HEK293 (cell line): Measurements from ENCODE around the gene NAA80.

Experiments used
- CTCF ChIA-PET: fragments of 350-600 bp; formaldehyde crosslinking; extraction: SDS; loops from one replicate; lab custom pipeline; 2021; ENCODE audit warnings: antibody characterized with exemption; lab: Yijun Ruan, JAX
- POLR2A ChIA-PET: fragments of 300-600 bp; formaldehyde crosslinking; extraction: SDS; loops from one replicate; lab custom pipeline; 2020; ENCODE audit warnings: antibody characterized with exemption, inconsistent platforms; lab: Yijun Ruan, JAX
- H3K27ac ChIP-seq: fragments of 200-500 bp; sonication (Bioruptor generic); 2 replicates; pipeline ENCODE4 v1.5.1; 2014; ENCODE audit warnings: low read depth, low read length, control low read depth, inconsistent platforms; ENCODE audit errors: extremely low read depth
- H3K36me3 ChIP-seq, 2 experiments: fragments of 200-500 bp in 1 of 2; sonication (Bioruptor generic) in 1 of 2; 1 replicate in 1 of 2; 2 replicates in 1 of 2; pipeline ENCODE4 v1.5.1; 2014 to 2017; ENCODE audit warnings: inconsistent platforms in 2 of 2, low read length in 2 of 2; ENCODE audit not compliant: control insufficient read depth in 2 of 2, insufficient read depth in 1 of 2
- H3K4me1 ChIP-seq: fragments of 200-500 bp; sonication (Bioruptor generic); 2 replicates; pipeline ENCODE4 v1.5.1; 2014; ENCODE audit warnings: mild to moderate bottlenecking, low read length, inconsistent platforms; ENCODE audit not compliant: control insufficient read depth, insufficient read depth
- H3K4me3 ChIP-seq: 2 replicates; pipeline ENCODE4 v1.5.1; 2011; ENCODE audit warnings: low read depth, mild to moderate bottlenecking, control low read depth, low read length, moderate library complexity
- H3K9me3 ChIP-seq: fragments of 200-500 bp; sonication (Bioruptor generic); 2 replicates; pipeline ENCODE4 v1.5.1; 2014; ENCODE audit warnings: low read depth, low read length, inconsistent platforms; ENCODE audit not compliant: control insufficient read depth, insufficient read depth
- HOXD13 ChIP-seq: sonication (generic); formaldehyde crosslinking; IDR thresholded peaks from 2 replicates; pipeline ENCODE4 v1.8.0; 2022; ENCODE audit warnings: missing genetic modification reagents, borderline replicate concordance
- IKZF3 ChIP-seq: fragments of 450-650 bp; IDR thresholded peaks from 2 replicates; pipeline ENCODE4 v1.5.0; 2018; ENCODE audit warnings: missing biosample characterization, mild to moderate bottlenecking, missing genetic modification characterization, moderate library complexity
- RBAK ChIP-seq: fragments of 450-650 bp; formaldehyde crosslinking; IDR thresholded peaks from 2 replicates; pipeline ENCODE4 v1.5.1; 2016; ENCODE audit warnings: missing biosample characterization, missing genetic modification characterization
- ZNF112 ChIP-seq: fragments of 450-650 bp; formaldehyde crosslinking; IDR thresholded peaks from 2 replicates; pipeline ENCODE4 v1.5.0; 2017; ENCODE audit warnings: missing biosample characterization, missing genetic modification characterization
- ZNF211 ChIP-seq: fragments of 450-650 bp; formaldehyde crosslinking; IDR thresholded peaks from 2 replicates; pipeline ENCODE4 v1.5.1; 2016; ENCODE audit warnings: low read depth, missing biosample characterization, missing genetic modification characterization
- ZNF354C ChIP-seq: fragments of 450-650 bp; formaldehyde crosslinking; IDR thresholded peaks from 2 replicates; pipeline ENCODE4 v1.5.1; 2016; ENCODE audit warnings: missing biosample characterization, missing genetic modification characterization, low read depth, borderline replicate concordance
- ZNF488 ChIP-seq: fragments of 450-650 bp; formaldehyde crosslinking; IDR thresholded peaks from 2 replicates; pipeline ENCODE4 v1.5.1; 2016; ENCODE audit warnings: missing biosample characterization, missing genetic modification characterization
- ZNF530 ChIP-seq: fragments of 450-650 bp; formaldehyde crosslinking; IDR thresholded peaks from 2 replicates; pipeline ENCODE4 v1.5.1; 2016; ENCODE audit warnings: low read depth, missing biosample characterization, missing genetic modification characterization
- ZNF544 ChIP-seq: fragments of 450-650 bp; formaldehyde crosslinking; IDR thresholded peaks from 2 replicates; pipeline ENCODE4 v1.5.0; 2017; ENCODE audit warnings: missing biosample characterization, missing genetic modification characterization
- ZNF626 ChIP-seq: fragments of 450-650 bp; sonication (Bioruptor Pico); formaldehyde crosslinking; IDR thresholded peaks from 2 replicates; pipeline ENCODE4 v1.5.1; 2018; ENCODE audit warnings: missing biosample characterization, missing genetic modification characterization, inconsistent platforms
- ZSCAN30 ChIP-seq: fragments of 450-650 bp; IDR thresholded peaks from 2 replicates; pipeline ENCODE4 v1.5.1; 2018; ENCODE audit warnings: missing biosample characterization, mild to moderate bottlenecking, missing genetic modification characterization, moderate library complexity
- TF ChIP-seq, protein P1 (sequence below): fragments of 450-650 bp; formaldehyde crosslinking; IDR thresholded peaks from 2 replicates; pipeline ENCODE4 v1.5.1; 2016; ENCODE audit warnings: missing biosample characterization, missing genetic modification characterization
- TF ChIP-seq, protein P2 (sequence below): fragments of 450-650 bp; formaldehyde crosslinking; IDR thresholded peaks from 2 replicates; pipeline ENCODE4 v1.5.1; 2016; ENCODE audit warnings: missing biosample characterization, missing genetic modification characterization
- TF ChIP-seq, protein P3 (sequence below): fragments of 450-650 bp; formaldehyde crosslinking; IDR thresholded peaks from 2 replicates; pipeline ENCODE4 v1.5.1; 2016; ENCODE audit warnings: missing biosample characterization, missing genetic modification characterization, borderline replicate concordance
- TF ChIP-seq, protein P4 (sequence below): fragments of 450-650 bp; formaldehyde crosslinking; IDR thresholded peaks from 2 replicates; pipeline ENCODE4 v1.5.1; 2016; ENCODE audit warnings: missing biosample characterization, missing genetic modification characterization
- TF ChIP-seq, protein P5 (sequence below): fragments of 450-650 bp; formaldehyde crosslinking; conservative IDR thresholded peaks from 2 replicates; pipeline ENCODE4 v1.5.1; 2016; ENCODE audit warnings: low read depth, missing biosample characterization, missing genetic modification characterization
- TF ChIP-seq, protein P6 (sequence below): fragments of 450-650 bp; formaldehyde crosslinking; IDR thresholded peaks from 2 replicates; pipeline ENCODE4 v1.5.1; 2017; ENCODE audit warnings: missing biosample characterization, missing genetic modification characterization
- TF ChIP-seq, protein P7 (sequence below): fragments of 450-650 bp; formaldehyde crosslinking; IDR thresholded peaks from 2 replicates; pipeline ENCODE4 v1.5.1; 2017; ENCODE audit warnings: missing biosample characterization, mild to moderate bottlenecking, missing genetic modification characterization, moderate library complexity

NAA80 gene

DNA sequence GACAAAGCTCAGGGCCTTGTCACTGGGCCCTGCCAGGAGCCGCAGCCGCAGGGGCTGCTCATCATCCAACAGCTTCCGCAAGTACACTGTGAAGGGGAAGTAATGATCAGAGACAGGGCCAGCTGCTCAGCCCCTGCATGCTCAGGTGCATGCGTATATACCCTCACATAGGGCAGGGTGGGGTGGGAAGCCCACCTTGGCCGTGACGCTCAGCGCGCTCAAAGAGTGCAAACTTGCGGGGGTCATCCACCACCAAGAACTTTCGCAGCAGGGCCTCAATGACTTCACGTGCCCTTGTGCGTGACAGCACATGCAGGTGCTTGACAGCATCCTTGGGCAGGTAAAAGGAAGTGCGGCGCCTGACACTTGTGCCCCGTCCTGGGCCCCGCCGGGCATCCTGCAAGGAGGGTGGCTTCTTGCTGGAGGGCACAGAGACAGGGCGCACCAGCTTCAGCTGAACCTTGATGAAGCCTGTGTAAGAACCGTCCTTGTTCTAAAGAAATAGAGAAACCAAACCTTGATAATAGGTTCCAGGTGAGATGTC, 32.2 kb upstream of the NAA80 start (continued):
- TF ChIP-seq, protein P1, sequence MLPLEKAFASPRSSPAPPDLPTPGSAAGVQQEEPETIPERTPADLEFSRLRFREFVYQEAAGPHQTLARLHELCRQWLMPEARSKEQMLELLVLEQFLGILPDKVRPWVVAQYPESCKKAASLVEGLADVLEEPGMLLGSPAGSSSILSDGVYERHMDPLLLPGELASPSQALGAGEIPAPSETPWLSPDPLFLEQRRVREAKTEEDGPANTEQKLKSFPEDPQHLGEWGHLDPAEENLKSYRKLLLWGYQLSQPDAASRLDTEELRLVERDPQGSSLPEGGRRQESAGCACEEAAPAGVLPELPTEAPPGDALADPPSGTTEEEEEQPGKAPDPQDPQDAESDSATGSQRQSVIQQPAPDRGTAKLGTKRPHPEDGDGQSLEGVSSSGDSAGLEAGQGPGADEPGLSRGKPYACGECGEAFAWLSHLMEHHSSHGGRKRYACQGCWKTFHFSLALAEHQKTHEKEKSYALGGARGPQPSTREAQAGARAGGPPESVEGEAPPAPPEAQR (tag by site-specific recombination) = no peak
- TF ChIP-seq ZNF211 (tag by site-specific recombination) = no peak
- TF ChIP-seq IKZF3 (tag by site-specific recombination) = no peak
- TF ChIP-seq, protein P2, sequence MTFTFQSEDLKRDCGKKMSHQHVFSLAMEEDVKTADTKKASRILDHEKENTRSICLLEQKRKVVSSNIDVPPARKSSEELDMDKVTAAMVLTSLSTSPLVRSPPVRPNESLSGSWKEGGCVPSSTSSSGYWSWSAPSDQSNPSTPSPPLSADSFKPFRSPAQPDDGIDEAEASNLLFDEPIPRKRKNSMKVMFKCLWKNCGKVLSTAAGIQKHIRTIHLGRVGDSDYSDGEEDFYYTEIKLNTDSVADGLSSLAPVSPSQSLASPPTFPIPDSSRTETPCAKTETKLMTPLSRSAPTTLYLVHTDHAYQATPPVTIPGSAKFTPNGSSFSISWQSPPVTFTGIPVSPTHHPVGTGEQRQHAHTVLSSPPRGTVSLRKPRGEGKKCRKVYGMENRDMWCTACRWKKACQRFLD (tag by site-specific recombination) = no peak
- TF ChIP-seq, protein P3, sequence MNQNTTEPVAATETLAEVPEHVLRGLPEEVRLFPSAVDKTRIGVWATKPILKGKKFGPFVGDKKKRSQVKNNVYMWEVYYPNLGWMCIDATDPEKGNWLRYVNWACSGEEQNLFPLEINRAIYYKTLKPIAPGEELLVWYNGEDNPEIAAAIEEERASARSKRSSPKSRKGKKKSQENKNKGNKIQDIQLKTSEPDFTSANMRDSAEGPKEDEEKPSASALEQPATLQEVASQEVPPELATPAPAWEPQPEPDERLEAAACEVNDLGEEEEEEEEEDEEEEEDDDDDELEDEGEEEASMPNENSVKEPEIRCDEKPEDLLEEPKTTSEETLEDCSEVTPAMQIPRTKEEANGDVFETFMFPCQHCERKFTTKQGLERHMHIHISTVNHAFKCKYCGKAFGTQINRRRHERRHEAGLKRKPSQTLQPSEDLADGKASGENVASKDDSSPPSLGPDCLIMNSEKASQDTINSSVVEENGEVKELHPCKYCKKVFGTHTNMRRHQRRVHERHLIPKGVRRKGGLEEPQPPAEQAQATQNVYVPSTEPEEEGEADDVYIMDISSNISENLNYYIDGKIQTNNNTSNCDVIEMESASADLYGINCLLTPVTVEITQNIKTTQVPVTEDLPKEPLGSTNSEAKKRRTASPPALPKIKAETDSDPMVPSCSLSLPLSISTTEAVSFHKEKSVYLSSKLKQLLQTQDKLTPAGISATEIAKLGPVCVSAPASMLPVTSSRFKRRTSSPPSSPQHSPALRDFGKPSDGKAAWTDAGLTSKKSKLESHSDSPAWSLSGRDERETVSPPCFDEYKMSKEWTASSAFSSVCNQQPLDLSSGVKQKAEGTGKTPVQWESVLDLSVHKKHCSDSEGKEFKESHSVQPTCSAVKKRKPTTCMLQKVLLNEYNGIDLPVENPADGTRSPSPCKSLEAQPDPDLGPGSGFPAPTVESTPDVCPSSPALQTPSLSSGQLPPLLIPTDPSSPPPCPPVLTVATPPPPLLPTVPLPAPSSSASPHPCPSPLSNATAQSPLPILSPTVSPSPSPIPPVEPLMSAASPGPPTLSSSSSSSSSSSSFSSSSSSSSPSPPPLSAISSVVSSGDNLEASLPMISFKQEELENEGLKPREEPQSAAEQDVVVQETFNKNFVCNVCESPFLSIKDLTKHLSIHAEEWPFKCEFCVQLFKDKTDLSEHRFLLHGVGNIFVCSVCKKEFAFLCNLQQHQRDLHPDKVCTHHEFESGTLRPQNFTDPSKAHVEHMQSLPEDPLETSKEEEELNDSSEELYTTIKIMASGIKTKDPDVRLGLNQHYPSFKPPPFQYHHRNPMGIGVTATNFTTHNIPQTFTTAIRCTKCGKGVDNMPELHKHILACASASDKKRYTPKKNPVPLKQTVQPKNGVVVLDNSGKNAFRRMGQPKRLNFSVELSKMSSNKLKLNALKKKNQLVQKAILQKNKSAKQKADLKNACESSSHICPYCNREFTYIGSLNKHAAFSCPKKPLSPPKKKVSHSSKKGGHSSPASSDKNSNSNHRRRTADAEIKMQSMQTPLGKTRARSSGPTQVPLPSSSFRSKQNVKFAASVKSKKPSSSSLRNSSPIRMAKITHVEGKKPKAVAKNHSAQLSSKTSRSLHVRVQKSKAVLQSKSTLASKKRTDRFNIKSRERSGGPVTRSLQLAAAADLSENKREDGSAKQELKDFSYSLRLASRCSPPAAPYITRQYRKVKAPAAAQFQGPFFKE (tag by site-specific recombination) = no peak
- TF ChIP-seq, protein P4, sequence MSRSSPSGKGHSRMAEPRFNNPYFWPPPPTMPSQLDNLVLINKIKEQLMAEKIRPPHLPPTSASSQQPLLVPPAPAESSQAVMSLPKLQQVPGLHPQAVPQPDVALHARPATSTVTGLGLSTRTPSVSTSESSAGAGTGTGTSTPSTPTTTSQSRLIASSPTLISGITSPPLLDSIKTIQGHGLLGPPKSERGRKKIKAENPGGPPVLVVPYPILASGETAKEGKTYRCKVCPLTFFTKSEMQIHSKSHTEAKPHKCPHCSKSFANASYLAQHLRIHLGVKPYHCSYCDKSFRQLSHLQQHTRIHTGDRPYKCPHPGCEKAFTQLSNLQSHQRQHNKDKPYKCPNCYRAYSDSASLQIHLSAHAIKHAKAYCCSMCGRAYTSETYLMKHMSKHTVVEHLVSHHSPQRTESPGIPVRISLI = no peak
- TF ChIP-seq, protein P5, sequence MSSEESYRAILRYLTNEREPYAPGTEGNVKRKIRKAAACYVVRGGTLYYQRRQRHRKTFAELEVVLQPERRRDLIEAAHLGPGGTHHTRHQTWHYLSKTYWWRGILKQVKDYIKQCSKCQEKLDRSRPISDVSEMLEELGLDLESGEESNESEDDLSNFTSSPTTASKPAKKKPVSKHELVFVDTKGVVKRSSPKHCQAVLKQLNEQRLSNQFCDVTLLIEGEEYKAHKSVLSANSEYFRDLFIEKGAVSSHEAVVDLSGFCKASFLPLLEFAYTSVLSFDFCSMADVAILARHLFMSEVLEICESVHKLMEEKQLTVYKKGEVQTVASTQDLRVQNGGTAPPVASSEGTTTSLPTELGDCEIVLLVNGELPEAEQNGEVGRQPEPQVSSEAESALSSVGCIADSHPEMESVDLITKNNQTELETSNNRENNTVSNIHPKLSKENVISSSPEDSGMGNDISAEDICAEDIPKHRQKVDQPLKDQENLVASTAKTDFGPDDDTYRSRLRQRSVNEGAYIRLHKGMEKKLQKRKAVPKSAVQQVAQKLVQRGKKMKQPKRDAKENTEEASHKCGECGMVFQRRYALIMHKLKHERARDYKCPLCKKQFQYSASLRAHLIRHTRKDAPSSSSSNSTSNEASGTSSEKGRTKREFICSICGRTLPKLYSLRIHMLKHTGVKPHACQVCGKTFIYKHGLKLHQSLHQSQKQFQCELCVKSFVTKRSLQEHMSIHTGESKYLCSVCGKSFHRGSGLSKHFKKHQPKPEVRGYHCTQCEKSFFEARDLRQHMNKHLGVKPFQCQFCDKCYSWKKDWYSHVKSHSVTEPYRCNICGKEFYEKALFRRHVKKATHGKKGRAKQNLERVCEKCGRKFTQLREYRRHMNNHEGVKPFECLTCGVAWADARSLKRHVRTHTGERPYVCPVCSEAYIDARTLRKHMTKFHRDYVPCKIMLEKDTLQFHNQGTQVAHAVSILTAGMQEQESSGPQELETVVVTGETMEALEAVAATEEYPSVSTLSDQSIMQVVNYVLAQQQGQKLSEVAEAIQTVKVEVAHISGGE = no peak
- no peak for TF ChIP-seq ZNF626 (tag by site-specific recombination)
- no peak for TF ChIP-seq RBAK
- TF ChIP-seq ZSCAN30 (tag by site-specific recombination) = no peak

DNA sequence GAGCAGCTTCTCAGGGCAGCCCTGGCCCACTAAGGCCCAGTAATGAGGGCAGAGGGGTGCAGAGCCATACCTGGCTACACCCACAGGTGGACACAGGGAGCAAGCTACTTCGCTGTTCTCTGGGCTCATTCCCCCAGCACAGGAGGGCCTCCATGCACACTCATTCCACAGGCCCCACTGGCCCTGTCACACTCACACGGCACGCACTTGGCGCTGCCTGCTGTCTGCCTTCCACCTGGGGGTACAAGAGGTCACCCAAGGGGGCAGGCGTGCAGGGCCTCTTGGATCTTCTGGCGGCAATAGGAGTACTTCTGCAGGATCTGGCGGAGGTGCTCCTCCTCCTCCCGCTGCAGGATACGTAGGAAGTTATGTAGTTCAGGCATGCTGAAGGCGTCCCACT, 31.1 kb upstream of the NAA80 start:
- POLR2A ChIA-PET = no interaction called here
- no peaks in the 10 kb centered on the region for H3K4me1 ChIP-seq
- CTCF ChIA-PET = no interaction called here
- no peak overlapping the region for H3K27ac ChIP-seq
- H3K9me3 ChIP-seq = no peaks in the 10 kb centered on the region
- H3K36me3 ChIP-seq = peaks cover 6 to 66% of the 10 kb centered on the region in 2 experiments
- H3K4me3 ChIP-seq = no peak overlapping the region
- TF ChIP-seq ZNF530 (tag by site-specific recombination) (no peak), HOXD13 (CRISPR knock-in tag) (no peak), RBAK (no peak), ZNF544 (no peak), ZNF112 (no peak), ZNF488 (tag by site-specific recombination) (no peak), ZNF354C (no peak)
- TF ChIP-seq, protein P6, sequence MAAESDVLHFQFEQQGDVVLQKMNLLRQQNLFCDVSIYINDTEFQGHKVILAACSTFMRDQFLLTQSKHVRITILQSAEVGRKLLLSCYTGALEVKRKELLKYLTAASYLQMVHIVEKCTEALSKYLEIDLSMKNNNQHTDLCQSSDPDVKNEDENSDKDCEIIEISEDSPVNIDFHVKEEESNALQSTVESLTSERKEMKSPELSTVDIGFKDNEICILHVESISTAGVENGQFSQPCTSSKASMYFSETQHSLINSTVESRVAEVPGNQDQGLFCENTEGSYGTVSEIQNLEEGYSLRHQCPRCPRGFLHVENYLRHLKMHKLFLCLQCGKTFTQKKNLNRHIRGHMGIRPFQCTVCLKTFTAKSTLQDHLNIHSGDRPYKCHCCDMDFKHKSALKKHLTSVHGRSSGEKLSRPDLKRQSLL = no peak
- TF ChIP-seq, protein P7, sequence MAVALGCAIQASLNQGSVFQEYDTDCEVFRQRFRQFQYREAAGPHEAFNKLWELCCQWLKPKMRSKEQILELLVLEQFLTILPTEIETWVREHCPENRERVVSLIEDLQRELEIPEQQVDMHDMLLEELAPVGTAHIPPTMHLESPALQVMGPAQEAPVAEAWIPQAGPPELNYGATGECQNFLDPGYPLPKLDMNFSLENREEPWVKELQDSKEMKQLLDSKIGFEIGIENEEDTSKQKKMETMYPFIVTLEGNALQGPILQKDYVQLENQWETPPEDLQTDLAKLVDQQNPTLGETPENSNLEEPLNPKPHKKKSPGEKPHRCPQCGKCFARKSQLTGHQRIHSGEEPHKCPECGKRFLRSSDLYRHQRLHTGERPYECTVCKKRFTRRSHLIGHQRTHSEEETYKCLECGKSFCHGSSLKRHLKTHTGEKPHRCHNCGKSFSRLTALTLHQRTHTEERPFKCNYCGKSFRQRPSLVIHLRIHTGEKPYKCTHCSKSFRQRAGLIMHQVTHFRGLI (tag by site-specific recombination) = no peak
